ENCODE measurements around the gene NIPAL1. TPM values are rescaled to one million over a fixed set of nuclear protein-coding genes. Genes with fewer than 3 reads are reported as not detected.

Gene NIPAL1
- polyA plus RNA-seq, 1 donor from 2014 or later, result 0.85 TPM

- TF ChIP-seq TAF1 (IDR thresholded peaks at IDR 0.05; ENCODE audit: low read depth) (no peak), POLR2AphosphoS5 (IDR thresholded peaks at IDR 0.05) (no peak), REST (IDR thresholded peaks at IDR 0.05; ENCODE audit: borderline replicate concordance) (no peak), EZH2 (IDR thresholded peaks at IDR 0.05; ENCODE audit: borderline replicate concordance, insufficient read depth, low read length, poor library complexity, severe bottlenecking) (no peak), MXI1 (conservative IDR thresholded peaks at IDR 0.05; ENCODE audit: poor library complexity, severe bottlenecking) (no peak), SMC3 (conservative IDR thresholded peaks at IDR 0.05; ENCODE audit: poor library complexity) (no peak), RAD21 (conservative IDR thresholded peaks at IDR 0.05) (no peak)
- TF ChIP-seq, protein P1, sequence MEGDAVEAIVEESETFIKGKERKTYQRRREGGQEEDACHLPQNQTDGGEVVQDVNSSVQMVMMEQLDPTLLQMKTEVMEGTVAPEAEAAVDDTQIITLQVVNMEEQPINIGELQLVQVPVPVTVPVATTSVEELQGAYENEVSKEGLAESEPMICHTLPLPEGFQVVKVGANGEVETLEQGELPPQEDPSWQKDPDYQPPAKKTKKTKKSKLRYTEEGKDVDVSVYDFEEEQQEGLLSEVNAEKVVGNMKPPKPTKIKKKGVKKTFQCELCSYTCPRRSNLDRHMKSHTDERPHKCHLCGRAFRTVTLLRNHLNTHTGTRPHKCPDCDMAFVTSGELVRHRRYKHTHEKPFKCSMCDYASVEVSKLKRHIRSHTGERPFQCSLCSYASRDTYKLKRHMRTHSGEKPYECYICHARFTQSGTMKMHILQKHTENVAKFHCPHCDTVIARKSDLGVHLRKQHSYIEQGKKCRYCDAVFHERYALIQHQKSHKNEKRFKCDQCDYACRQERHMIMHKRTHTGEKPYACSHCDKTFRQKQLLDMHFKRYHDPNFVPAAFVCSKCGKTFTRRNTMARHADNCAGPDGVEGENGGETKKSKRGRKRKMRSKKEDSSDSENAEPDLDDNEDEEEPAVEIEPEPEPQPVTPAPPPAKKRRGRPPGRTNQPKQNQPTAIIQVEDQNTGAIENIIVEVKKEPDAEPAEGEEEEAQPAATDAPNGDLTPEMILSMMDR (IDR thresholded peaks at IDR 0.05; ENCODE audit: poor library complexity, severe bottlenecking), result no peak
- Histone ChIP-seq H4K20me1 (ENCODE audit: insufficient read depth) (no peaks in the 10 kb centered on the region), H2AFZ (ENCODE audit: low read depth, low read length) (no peak overlapping the region), H3K27ac (ENCODE audit: low read length) (no peak overlapping the region), H3K9me3 (ENCODE audit: low read length) (no peaks in the 10 kb centered on the region), H3F3A (ENCODE audit: insufficient read depth, low read length, poor library complexity, severe bottlenecking) (no peaks in the 10 kb centered on the region), H3K9ac (ENCODE audit: low read length) (no peak overlapping the region), H3K9me2 (ENCODE audit: insufficient read depth, low read length) (no peaks in the 10 kb centered on the region), H3K4me2 (ENCODE audit: low read length) (no peak overlapping the region), H3K79me2 (replicated peaks; ENCODE audit: insufficient read depth, low read length) (no peaks in the 10 kb centered on the region), H3K36me3 (ENCODE audit: insufficient read depth, low read length) (no peaks in the 10 kb centered on the region), H3K27me3 (ENCODE audit: insufficient read depth, low read depth, low read length) (no peaks in the 10 kb centered on the region), H3K4me3 (ENCODE audit: low read length) (no peak overlapping the region)
Measured at GRCh38 chr4:48079972-48080391, 63.4 kb downstream of the NIPAL1 start.

- H3K4me2 ChIP-seq (ENCODE audit: low read length), result no peak overlapping the region
- no peaks in the 10 kb centered on the region for H3K79me2 ChIP-seq (replicated peaks; ENCODE audit: insufficient read depth, low read length)
- H3F3A ChIP-seq (ENCODE audit: insufficient read depth, low read length, poor library complexity, severe bottlenecking), result no peaks in the 10 kb centered on the region
- H3K36me3 ChIP-seq (ENCODE audit: insufficient read depth, low read length), result no peaks in the 10 kb centered on the region
- no peaks in the 10 kb centered on the region for H4K20me1 ChIP-seq (ENCODE audit: insufficient read depth)
- no peak overlapping the region for H3K9ac ChIP-seq (ENCODE audit: low read length)
- H2AFZ ChIP-seq (ENCODE audit: low read depth, low read length), result no peak overlapping the region
- no peaks in the 10 kb centered on the region for H3K9me3 ChIP-seq (ENCODE audit: low read length)
- no peak overlapping the region for H3K27ac ChIP-seq (ENCODE audit: low read length)
- no peak overlapping the region for H3K4me3 ChIP-seq (ENCODE audit: low read length)
- no peaks in the 10 kb centered on the region for H3K9me2 ChIP-seq (ENCODE audit: insufficient read depth, low read length)
- TF ChIP-seq EZH2 (IDR thresholded peaks at IDR 0.05; ENCODE audit: borderline replicate concordance, insufficient read depth, low read length, poor library complexity, severe bottlenecking), result no peak
- no peak for TF ChIP-seq RAD21 (conservative IDR thresholded peaks at IDR 0.05)
- no peak for TF ChIP-seq TAF1 (IDR thresholded peaks at IDR 0.05; ENCODE audit: low read depth)
- no peak for TF ChIP-seq MXI1 (conservative IDR thresholded peaks at IDR 0.05; ENCODE audit: poor library complexity, severe bottlenecking)
- no peak for TF ChIP-seq POLR2AphosphoS5 (IDR thresholded peaks at IDR 0.05)
- no peak for TF ChIP-seq SMC3 (conservative IDR thresholded peaks at IDR 0.05; ENCODE audit: poor library complexity)
- TF ChIP-seq, protein P1 (IDR thresholded peaks at IDR 0.05; ENCODE audit: poor library complexity, severe bottlenecking), result no peak
- H3K27me3 ChIP-seq (ENCODE audit: insufficient read depth, low read depth, low read length), result no peaks in the 10 kb centered on the region
Measured at GRCh38 chr4:48081196-48081595, 64.6 kb downstream of the NIPAL1 start.

All from neural cell (in vitro differentiated cells).